Activated naive CD8-positive, alpha-beta T cell (primary cell): ENCODE data around the gene CTAGE9.

Source experiments
- H3K27ac Mint-ChIP-seq: one replicate; pipeline ENCODE4 v1.8.0; 2021; ENCODE audit warnings: mixed read lengths
- H3K27me3 Mint-ChIP-seq: one replicate; pipeline ENCODE4 v1.8.0; 2021; ENCODE audit warnings: mixed read lengths
- H3K36me3 Mint-ChIP-seq: one replicate; pipeline ENCODE4 v1.8.0; 2021; ENCODE audit warnings: mixed read lengths
- H3K4me1 Mint-ChIP-seq: one replicate; pipeline ENCODE4 v1.8.0; 2021; ENCODE audit warnings: low read depth, mixed read lengths
- H3K4me3 Mint-ChIP-seq: one replicate; pipeline ENCODE4 v1.8.0; 2021; ENCODE audit warnings: mild to moderate bottlenecking, mixed read lengths
- H3K9me3 Mint-ChIP-seq: one replicate; pipeline ENCODE4 v1.8.0; 2021; ENCODE audit warnings: low read depth, mixed read lengths

Gene CTAGE9

GRCh38 chr6:131663578-131664165 is 47.1 kb downstream of the CTAGE9 start:
- Mint-ChIP-seq H3K27me3 (no peaks in the 10 kb centered on the region), H3K27ac (no peak overlapping the region), H3K4me3 (no peak overlapping the region), H3K4me1 (no peaks in the 10 kb centered on the region), H3K36me3 (peaks cover 3% of the 10 kb centered on the region), H3K9me3 (no peaks in the 10 kb centered on the region)

- Mint-ChIP-seq H3K27ac (no peak overlapping the region), H3K4me1 (no peaks in the 10 kb centered on the region), H3K9me3 (no peaks in the 10 kb centered on the region), H3K27me3 (no peaks in the 10 kb centered on the region), H3K4me3 (no peak overlapping the region), H3K36me3 (peaks cover 3% of the 10 kb centered on the region)
These were observed 50.6 kb downstream of the CTAGE9 start for GRCh38 chr6:131660195-131660594.
